Mucosa of descending colon (tissue), 3 donors: Measurements from ENCODE around the gene TBC1D9. TPM values are rescaled to one million over a fixed set of nuclear protein-coding genes. Genes with fewer than 3 reads are reported as not detected.
A peak's percentile ranks its signal among the peaks of the same experiment; 100 is the strongest.

ENCODE experiments used
- ATAC-seq: fragments of 200-7000 bp; cut with Tn5 transposase; one replicate; pipeline ENCODE4 v1.9.1; 2020; ENCODE audit warnings: mild to moderate bottlenecking, moderate library complexity
- DNase-seq, 3 donors: peaks; one replicate each; pipeline ENCODE4 v3.0.0-alpha.2; 2020
- H3K36me3 ChIP-seq: fragments of 200-600 bp; one replicate; pipeline ENCODE4 v1.8.0; 2021; ENCODE audit warnings: low read depth, mild to moderate bottlenecking
- H3K4me1 ChIP-seq: fragments of 200-600 bp; one replicate; pipeline ENCODE4 v1.8.0; 2021; ENCODE audit warnings: low read depth, mild to moderate bottlenecking
- H3K4me3 ChIP-seq: fragments of 200-600 bp; one replicate; pipeline ENCODE4 v1.8.0; 2021; ENCODE audit warnings: mild to moderate bottlenecking
- H3K9me3 ChIP-seq: fragments of 200-600 bp; one replicate; pipeline ENCODE4 v1.8.0; 2021; ENCODE audit warnings: mild to moderate bottlenecking
- intact Hi-C, 2 donors: fragments of 100-400 bp; cut with DNase I in 1 of 2; cut with micrococcal nuclease in 1 of 2; formaldehyde crosslinking; loops; one replicate each; pipeline versions ENCODE4 v1.11.0 to v1.11.1; 2022; cut with DNase I, micrococcal nuclease
- total RNA-seq, 3 donors: library from RNA; stranded (reverse); fragmentation: NEBNext Ultra II Directional in 2 of 3; extraction: Animal tissue kit (Norgen Biotek cat#: 25700) in 2 of 3; gene quantifications; one replicate each; pipeline versions ENCODE4 v1.2.1 to v1.2.4, GENCODE V29; 2021 to 2023
- TF ChIP-seq, protein P1 (sequence below): fragments of 200-600 bp; IDR thresholded peaks from one replicate; pipeline ENCODE4 v1.8.0; 2022; ENCODE audit warnings: antibody characterized with exemption, mild to moderate bottlenecking
- donor health status: DM: no; HTN: no; CAD: no; lungs with moderate emphysema.
- donor health status: DM: no; HTN: no; CAD: no.
- donor health status: DM: no; HTN: yes; CAD: no.

TBC1D9 gene
- total RNA-seq, 3 donors from 2014 or later = 9.1 to 20.2 (median 11.6) TPM

DNA sequence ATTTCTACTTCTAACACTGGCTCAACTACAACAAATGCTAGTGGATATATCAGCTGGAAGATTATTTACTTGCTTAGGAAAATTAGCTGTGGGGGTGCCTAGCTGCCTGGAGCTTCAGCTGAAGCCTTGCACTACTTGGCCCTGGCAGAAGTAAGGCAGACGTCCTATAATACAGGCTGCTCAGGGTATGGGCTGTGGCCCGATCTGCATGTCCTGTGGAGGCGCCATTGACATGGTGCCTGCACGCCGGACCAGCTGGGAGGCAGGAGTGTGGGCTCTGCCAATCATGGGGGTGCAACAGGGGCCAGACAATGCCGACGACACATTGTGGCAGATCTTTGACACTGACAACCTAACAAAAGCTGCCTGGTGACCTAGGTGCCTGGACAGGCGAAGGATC is 155.8 kb downstream of the TBC1D9 start:
- DNase-seq (no peak), ATAC-seq (no peak)
- Histone ChIP-seq H3K9me3 (no peaks in the 10 kb centered on the region), H3K36me3 (no peaks in the 10 kb centered on the region), H3K4me1 (no peaks in the 10 kb centered on the region), H3K4me3 (no peak overlapping the region)
- intact Hi-C loops = no loop called here
- TF ChIP-seq, protein P1, sequence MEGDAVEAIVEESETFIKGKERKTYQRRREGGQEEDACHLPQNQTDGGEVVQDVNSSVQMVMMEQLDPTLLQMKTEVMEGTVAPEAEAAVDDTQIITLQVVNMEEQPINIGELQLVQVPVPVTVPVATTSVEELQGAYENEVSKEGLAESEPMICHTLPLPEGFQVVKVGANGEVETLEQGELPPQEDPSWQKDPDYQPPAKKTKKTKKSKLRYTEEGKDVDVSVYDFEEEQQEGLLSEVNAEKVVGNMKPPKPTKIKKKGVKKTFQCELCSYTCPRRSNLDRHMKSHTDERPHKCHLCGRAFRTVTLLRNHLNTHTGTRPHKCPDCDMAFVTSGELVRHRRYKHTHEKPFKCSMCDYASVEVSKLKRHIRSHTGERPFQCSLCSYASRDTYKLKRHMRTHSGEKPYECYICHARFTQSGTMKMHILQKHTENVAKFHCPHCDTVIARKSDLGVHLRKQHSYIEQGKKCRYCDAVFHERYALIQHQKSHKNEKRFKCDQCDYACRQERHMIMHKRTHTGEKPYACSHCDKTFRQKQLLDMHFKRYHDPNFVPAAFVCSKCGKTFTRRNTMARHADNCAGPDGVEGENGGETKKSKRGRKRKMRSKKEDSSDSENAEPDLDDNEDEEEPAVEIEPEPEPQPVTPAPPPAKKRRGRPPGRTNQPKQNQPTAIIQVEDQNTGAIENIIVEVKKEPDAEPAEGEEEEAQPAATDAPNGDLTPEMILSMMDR = no peak

DNA sequence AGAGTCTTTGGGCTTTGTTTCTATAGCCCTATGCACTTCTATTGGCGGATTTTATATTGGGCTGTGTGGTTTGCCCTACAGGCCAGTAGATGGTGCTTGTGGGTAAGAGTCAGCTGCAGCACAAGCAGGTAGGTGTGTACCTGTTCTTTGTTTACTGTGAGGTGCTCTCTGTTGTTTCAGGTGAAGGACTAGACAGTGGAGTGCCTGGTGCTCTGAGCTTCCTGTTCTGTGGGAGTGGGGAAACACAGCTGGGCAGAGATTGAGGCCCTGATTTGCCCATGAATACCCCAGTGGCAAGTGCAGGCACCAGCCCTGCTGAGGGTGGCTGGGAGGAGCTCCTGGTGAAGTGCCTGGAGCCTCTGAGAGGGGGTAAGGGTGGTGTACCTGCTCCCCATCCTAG is 161.1 kb downstream of the TBC1D9 start:
- no peaks in the 10 kb centered on the region for H3K9me3 ChIP-seq
- intact Hi-C loops = no loop called here
- H3K4me3 ChIP-seq = no peak overlapping the region
- peak; percentile 95 for ATAC-seq
- no peaks in the 10 kb centered on the region for H3K36me3 ChIP-seq
- TF ChIP-seq, protein P1 = no peak
- H3K4me1 ChIP-seq = no peaks in the 10 kb centered on the region
- peak in 2 of 3 donors; percentile 32 to 58 for DNase-seq

DNA sequence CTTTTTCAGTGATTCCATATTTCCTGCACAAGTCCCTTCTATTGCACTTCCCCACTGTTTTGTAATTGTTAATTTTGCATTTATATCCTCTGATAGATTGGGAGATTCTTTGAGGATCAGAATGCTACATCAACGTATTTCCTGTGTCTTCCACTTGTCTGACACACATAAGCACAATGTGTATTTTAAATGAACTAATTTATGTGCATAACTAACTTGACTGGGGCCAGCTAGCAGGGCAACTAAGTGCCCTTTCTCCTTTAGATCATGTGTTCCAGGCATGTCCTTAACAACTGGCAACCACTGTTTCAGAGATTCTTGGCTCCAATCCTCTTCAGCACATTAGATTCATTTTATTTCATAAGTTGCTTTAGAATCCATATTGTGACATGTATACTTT is 171.7 kb downstream of the TBC1D9 start:
- DNase-seq = no peak
- TF ChIP-seq, protein P1 = no peak

DNA sequence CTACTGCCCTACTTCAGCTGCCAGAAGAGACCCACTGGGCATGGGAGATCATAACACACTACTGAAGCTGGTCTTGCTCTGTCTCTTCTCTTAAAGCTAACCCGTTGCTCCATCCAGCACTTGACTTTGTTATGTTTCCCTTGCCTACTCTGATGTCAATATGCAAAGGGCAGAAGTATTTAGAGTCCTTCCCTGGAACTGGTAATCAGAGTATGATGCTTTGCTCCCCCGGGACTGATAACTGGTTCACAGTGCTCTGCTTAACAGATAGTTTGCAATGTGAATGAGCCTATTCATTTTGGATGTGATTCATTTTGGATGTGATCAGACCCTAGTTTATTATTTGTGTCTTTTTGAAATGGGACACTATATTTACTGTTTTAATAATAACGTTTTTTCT is 175.1 kb downstream of the TBC1D9 start:
- H3K36me3 ChIP-seq = no peaks in the 10 kb centered on the region
- DNase-seq = no peak
- no peak for ATAC-seq
- intact Hi-C loops = no loop called here
- no peak overlapping the region for H3K4me3 ChIP-seq
- TF ChIP-seq, protein P1 = no peak
- no peaks in the 10 kb centered on the region for H3K4me1 ChIP-seq
- H3K9me3 ChIP-seq = no peaks in the 10 kb centered on the region

More for the DNA sequence above, 171.7 kb downstream of the TBC1D9 start:
- ATAC-seq = no peak
- no peaks in the 10 kb centered on the region for H3K9me3 ChIP-seq
- H3K4me3 ChIP-seq = no peak overlapping the region
- intact Hi-C loops = no loop called here
- no peaks in the 10 kb centered on the region for H3K36me3 ChIP-seq
- H3K4me1 ChIP-seq = no peaks in the 10 kb centered on the region

DNA sequence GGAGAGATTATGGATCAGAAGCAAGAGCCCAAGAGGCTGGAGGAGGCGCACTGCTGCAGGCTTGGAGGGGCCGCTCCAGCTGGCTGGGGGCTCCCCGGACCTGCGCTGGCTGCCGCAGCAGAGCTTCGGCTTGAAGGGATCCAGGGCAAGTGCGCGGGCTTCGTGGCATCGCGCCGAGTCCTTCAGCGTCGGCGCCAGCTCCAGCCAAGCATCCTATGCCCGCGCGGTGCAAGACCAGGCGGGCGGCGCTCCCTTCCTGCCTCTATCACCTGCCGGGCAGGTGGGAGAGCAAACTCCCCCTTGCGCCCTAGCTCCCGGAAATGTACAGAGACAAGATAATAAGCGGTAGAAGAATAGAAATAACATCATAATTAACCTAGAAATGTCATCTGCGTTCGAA is 176.9 kb downstream of the TBC1D9 start:
- no peaks in the 10 kb centered on the region for H3K36me3 ChIP-seq
- no peaks in the 10 kb centered on the region for H3K9me3 ChIP-seq
- no peak overlapping the region for H3K4me3 ChIP-seq
- TF ChIP-seq, protein P1 = no peak
- no peak for DNase-seq
- ATAC-seq = no peak
- intact Hi-C loops = no loop called here
- H3K4me1 ChIP-seq = no peaks in the 10 kb centered on the region

DNA sequence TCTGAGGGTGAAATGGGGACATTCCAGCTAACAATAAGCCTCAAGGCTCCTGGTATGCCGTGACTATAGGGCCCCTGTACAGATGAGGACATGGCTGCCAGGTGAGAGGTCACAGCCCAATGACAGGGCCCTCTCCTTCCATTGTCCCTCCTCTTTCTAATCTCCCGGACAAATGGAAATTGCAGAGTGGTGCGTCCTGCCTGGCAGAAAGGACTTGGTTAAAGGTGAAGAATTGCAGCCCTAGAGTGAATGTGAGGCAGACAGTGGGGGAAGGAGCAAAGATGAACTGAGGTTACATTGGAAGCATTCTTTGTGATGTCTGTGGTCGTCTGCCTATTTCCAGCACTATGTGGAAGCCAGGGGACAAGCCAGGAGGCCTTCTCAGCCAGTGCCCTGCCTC is 180.7 kb downstream of the TBC1D9 start:
- DNase-seq = no peak
- no peak for ATAC-seq
- Histone ChIP-seq H3K4me1 (no peaks in the 10 kb centered on the region), H3K36me3 (no peaks in the 10 kb centered on the region), H3K4me3 (no peak overlapping the region), H3K9me3 (peaks cover 6% of the 10 kb centered on the region)
- TF ChIP-seq, protein P1 = no peak
- intact Hi-C loops = no loop called here
